A549 treated with CORT108297 at 1 μM for 4 hours (cell line): ENCODE data around the gene RBP5. TPM values are rescaled to one million over a fixed set of nuclear protein-coding genes. Genes with fewer than 3 reads are reported as not detected.

Experiments used
- total RNA-seq: library from RNA; stranded (reverse); fragments of 200-300 nt; extraction: Qiagen RNA extraction; gene quantifications from 5 replicates; pipeline ENCODE4 v1.2.3, GENCODE V29; 2022

The RBP5 gene
- not detected in 5 replicates for total RNA-seq

DNA sequence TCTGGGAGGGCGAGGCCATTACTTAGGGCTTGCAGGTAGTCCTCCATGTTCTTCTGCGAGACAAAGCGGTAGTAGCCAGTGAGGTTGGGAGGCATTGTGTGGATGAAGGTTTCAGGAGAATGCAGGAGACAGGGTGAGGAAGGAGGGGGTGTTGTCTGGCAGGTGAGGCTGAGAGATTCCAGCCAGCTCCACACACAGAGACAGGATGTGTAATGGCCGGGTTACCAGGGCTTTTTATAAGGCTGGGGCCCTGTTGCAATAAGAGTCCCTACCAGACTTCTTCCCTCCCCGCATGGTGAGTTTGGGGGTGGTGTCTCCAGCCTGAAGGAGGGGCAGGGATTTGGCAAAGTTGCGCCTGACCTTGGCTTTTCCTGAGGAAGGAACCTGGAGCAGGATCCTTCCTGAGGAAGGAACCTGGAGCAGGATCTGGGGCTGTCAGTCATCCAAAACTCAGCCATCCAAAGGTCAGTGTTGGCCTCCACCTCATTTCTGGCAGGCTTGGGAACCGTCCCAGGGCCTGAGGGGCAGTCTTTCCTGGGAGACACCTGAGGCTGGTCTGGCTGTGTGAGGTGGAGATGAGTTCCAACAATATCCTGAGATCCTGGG, at the start of gene RBP5:
TSS of gene RBP5 (minus strand) at position 209 of the 606 bp plus-strand sequence. CDS start at position 95, 114 bp downstream.

GRCh38 chr12:7129872-7130691, 1.4 kb upstream of the RBP5 start, which contains the start of gene CLSTN3:
Gene CLSTN3, plus strand, starts transcription at chr12:7130371. Its CDS starts 278 bp downstream, at chr12:7130649.

DNA sequence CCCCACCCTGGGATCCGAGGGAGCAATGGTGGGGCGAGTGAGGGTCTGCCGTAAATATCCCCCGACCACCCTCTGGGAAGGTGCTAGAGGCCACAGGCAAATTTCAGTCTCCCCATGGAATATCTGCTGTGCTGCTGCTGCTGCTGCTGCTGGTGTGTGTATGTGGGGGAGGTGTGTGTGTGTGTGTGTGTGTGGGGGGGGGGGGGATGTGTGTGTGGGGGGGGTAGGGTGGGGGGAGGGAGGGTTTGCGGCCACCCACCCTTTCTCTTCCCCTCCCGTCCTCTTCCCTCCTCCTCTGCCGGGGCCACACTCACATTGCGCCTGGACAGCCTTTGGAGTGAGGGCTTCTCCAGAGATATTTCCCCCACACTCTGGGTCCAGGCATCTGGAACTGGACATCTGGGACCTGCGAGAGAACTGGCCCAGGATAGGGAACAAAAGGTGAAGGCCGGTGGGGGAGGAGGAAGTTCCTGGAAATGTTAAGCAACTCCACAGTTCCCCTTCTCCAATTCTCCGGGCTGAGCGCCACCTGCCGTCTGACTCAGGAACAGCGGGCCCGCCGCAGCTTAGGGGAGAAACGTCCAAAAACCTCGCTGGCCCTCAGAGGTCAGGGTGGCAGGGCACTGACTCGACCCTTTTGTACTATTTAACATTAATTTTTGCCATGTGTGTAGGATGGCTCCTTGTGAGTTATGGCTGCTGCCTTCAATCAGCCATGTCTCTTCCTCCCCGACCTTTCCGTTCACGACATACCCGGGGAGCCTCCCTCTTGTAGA, 19.7 kb downstream of the RBP5 start, which contains the start of gene C1RL:
TSS of gene C1RL (minus strand) at position 419 of the 776 bp plus-strand sequence. CDS start at position 385, 34 bp downstream.

GRCh38 chr12:7092229-7092985, 36.3 kb downstream of the RBP5 start, which contains the start of gene C1R:
Gene C1R, minus strand, starts transcription at chr12:7092445. Its CDS starts 57 bp downstream, at chr12:7092388.

Other genes with a start within 250 kb of the RBP5 start
- 16.5 to 20.4 TPM (median 16.8 TPM) in 5 replicates for gene LRRC23, start 224.1 kb downstream of the RBP5 start, total RNA-seq
- gene ENO2, start 214.3 kb downstream of the RBP5 start, total RNA-seq: 41.3 to 46.2 TPM (median 44.7 TPM) in 5 replicates
- gene ATN1, start 200.9 kb downstream of the RBP5 start, total RNA-seq: 51.6 to 79.2 TPM (median 76.7 TPM) in 5 replicates
- gene RNU7-1, start 185.1 kb downstream of the RBP5 start, total RNA-seq: not detected in 5 replicates
- gene C12orf57, start 184.9 kb downstream of the RBP5 start, total RNA-seq: 264 to 326 TPM (median 313 TPM) in 5 replicates
- gene PTPN6, start 177.5 kb downstream of the RBP5 start, total RNA-seq: 9.3 to 14.3 TPM (median 12.6 TPM) in 5 replicates
- 293 to 340 TPM (median 337 TPM) in 5 replicates for gene PHB2, start 158.2 kb downstream of the RBP5 start, total RNA-seq
- gene EMG1, start 158.0 kb downstream of the RBP5 start, total RNA-seq: 59.7 to 67.3 TPM (median 63.4 TPM) in 5 replicates
- gene LPCAT3, start 110.4 kb downstream of the RBP5 start, total RNA-seq: 27.0 to 31.7 TPM (median 28.9 TPM) in 5 replicates
- gene C1S, start 68.2 kb downstream of the RBP5 start, total RNA-seq: 38.3 to 57.7 TPM (median 41.9 TPM) in 5 replicates
- 24.9 to 42.1 TPM (median 27.9 TPM) in 5 replicates for gene C1R, start 36.4 kb downstream of the RBP5 start, total RNA-seq
- gene C1RL, start 19.7 kb downstream of the RBP5 start, total RNA-seq: 8.8 to 14.6 TPM (median 12.2 TPM) in 5 replicates
- 10.1 to 17.5 TPM (median 14.3 TPM) in 5 replicates for gene CLSTN3, start 1.5 kb upstream of the RBP5 start, total RNA-seq
- 28.2 to 33.0 TPM (median 31.8 TPM) in 5 replicates for gene PEX5, start 60.8 kb upstream of the RBP5 start, total RNA-seq
- gene ACSM4, start 175.2 kb upstream of the RBP5 start, total RNA-seq: not detected in 5 replicates